Mesenchymal stem cell (in vitro differentiated cells and primary cell): ENCODE results near the gene PRIM2. TPM values are rescaled to one million over a fixed set of nuclear protein-coding genes. Genes with fewer than 3 reads are reported as not detected.
A peak's percentile ranks its signal among the peaks of the same experiment; 100 is the strongest.
"Not testable (repeated sequence)": the region's sequence is repeated elsewhere in the genome, so short reads cannot be mapped to it uniquely, and the experiment has no call there.

ENCODE experiments used
- DNase-seq: peaks from one replicate; pipeline ENCODE4 v3.0.0-alpha.2; 2013
- H2AFZ ChIP-seq: one replicate; pipeline ENCODE4 v1.6.1; 2013; ENCODE audit warnings: low read depth, mild to moderate bottlenecking, control low read depth, inconsistent platforms, low read length, moderate library complexity
- H2AK5ac ChIP-seq: 2 replicates; pipeline ENCODE4 v1.6.1; 2013; ENCODE audit warnings: low read length, moderate library complexity, mild to moderate bottlenecking, inconsistent platforms; ENCODE audit not compliant: severe bottlenecking
- H2BK120ac ChIP-seq: one replicate; pipeline ENCODE4 v1.6.1; 2013; ENCODE audit warnings: low read depth, mild to moderate bottlenecking, inconsistent platforms, low read length, moderate library complexity
- H2BK12ac ChIP-seq, 2 experiments: one replicate each; pipeline ENCODE4 v1.6.1; 2013; ENCODE audit warnings: inconsistent platforms in 2 of 2, low read length in 2 of 2, mild to moderate bottlenecking in 2 of 2, moderate library complexity in 2 of 2, control low read depth in 1 of 2
- H2BK15ac ChIP-seq: one replicate; pipeline ENCODE4 v1.6.1; 2013; ENCODE audit warnings: mild to moderate bottlenecking, low read depth, inconsistent platforms; ENCODE audit not compliant: poor library complexity, severe bottlenecking
- H2BK5ac ChIP-seq: 2 replicates; pipeline ENCODE4 v1.6.1; 2013; ENCODE audit warnings: low read depth, mild to moderate bottlenecking, low read length, control low read depth, inconsistent platforms; ENCODE audit not compliant: poor library complexity, severe bottlenecking
- H3K14ac ChIP-seq, 2 experiments: one replicate each; pipeline ENCODE4 v1.6.1; 2013; ENCODE audit warnings: inconsistent platforms in 2 of 2, low read length in 2 of 2, control low read depth in 1 of 2, mild to moderate bottlenecking in 1 of 2, moderate library complexity in 1 of 2
- H3K18ac ChIP-seq, 2 experiments: one replicate each; pipeline ENCODE4 v1.6.1; 2013; ENCODE audit warnings: inconsistent platforms in 2 of 2, low read length in 2 of 2, control low read depth in 1 of 2, low read depth in 1 of 2, mild to moderate bottlenecking in 1 of 2
- H3K23ac ChIP-seq, 2 experiments: one replicate each; pipeline ENCODE4 v1.6.1; 2013; ENCODE audit warnings: inconsistent platforms in 2 of 2, low read length in 2 of 2, mild to moderate bottlenecking in 2 of 2, moderate library complexity in 2 of 2, control low read depth in 1 of 2
- H3K27ac ChIP-seq: 2 replicates; pipeline ENCODE4 v1.5.1; 2013; ENCODE audit warnings: mild to moderate bottlenecking, moderate library complexity, low read length, control low read depth, inconsistent platforms; ENCODE audit not compliant: poor library complexity, severe bottlenecking
- H3K27me3 ChIP-seq, 2 experiments: 2 replicates each; pipeline versions ENCODE4 v1.6.1 to v1.7.0; 2013; ENCODE audit warnings: low read length in 2 of 2, mild to moderate bottlenecking in 2 of 2, moderate library complexity in 2 of 2, control low read depth in 1 of 2, inconsistent platforms in 1 of 2; ENCODE audit not compliant: control insufficient read depth in 1 of 2, insufficient read depth in 1 of 2
- H3K36me3 ChIP-seq, 2 experiments: 2 replicates each; pipeline versions ENCODE4 v1.6.1 to v1.7.0; 2013; ENCODE audit warnings: low read length in 2 of 2, control low read depth in 1 of 2, inconsistent platforms in 1 of 2, low read depth in 1 of 2, mild to moderate bottlenecking in 1 of 2; ENCODE audit not compliant: insufficient read depth in 2 of 2, control insufficient read depth in 1 of 2
- H3K4ac ChIP-seq, 2 experiments: one replicate each; pipeline ENCODE4 v1.6.1; 2013; ENCODE audit warnings: inconsistent platforms in 2 of 2, low read length in 2 of 2, mild to moderate bottlenecking in 2 of 2, moderate library complexity in 2 of 2, control low read depth in 1 of 2, low read depth in 1 of 2
- H3K4me1 ChIP-seq: 2 replicates; pipeline ENCODE4 v1.6.1; 2013; ENCODE audit warnings: low read depth, low read length, control low read depth; ENCODE audit not compliant: control insufficient read depth, insufficient read depth
- H3K4me2 ChIP-seq: 2 replicates; pipeline ENCODE4 v1.6.1; 2013; ENCODE audit warnings: low read length, mild to moderate bottlenecking, inconsistent platforms; ENCODE audit not compliant: poor library complexity, severe bottlenecking
- H3K4me3 ChIP-seq, 2 experiments: 2 replicates each; pipeline versions ENCODE4 v1.5.1 to v1.7.0; 2013; ENCODE audit warnings: low read length in 2 of 2, mild to moderate bottlenecking in 2 of 2, control low read depth in 1 of 2, low read depth in 1 of 2; ENCODE audit not compliant: insufficient read depth in 1 of 2
- H3K79me1 ChIP-seq: replicated peaks from 2 replicates; pipeline ENCODE4 v1.6.1; 2013; ENCODE audit warnings: mild to moderate bottlenecking, control low read depth, low read length, inconsistent platforms; ENCODE audit not compliant: poor library complexity, severe bottlenecking
- H3K9ac ChIP-seq: 2 replicates; pipeline ENCODE4 v1.7.0; 2013; ENCODE audit warnings: mild to moderate bottlenecking, low read length, moderate library complexity
- H3K9me3 ChIP-seq: 2 replicates; pipeline ENCODE4 v1.7.0; 2013; ENCODE audit warnings: mild to moderate bottlenecking, low read length; ENCODE audit not compliant: control insufficient read depth
- H4K8ac ChIP-seq: one replicate; pipeline ENCODE4 v1.6.1; 2013; ENCODE audit warnings: inconsistent platforms, mild to moderate bottlenecking, low read length, moderate library complexity
- H4K91ac ChIP-seq: one replicate; pipeline ENCODE4 v1.6.1; 2013; ENCODE audit warnings: mild to moderate bottlenecking, low read length, inconsistent platforms
- WGBS: methylation state at CpG from one replicate; pipeline ENCODE4 v1.1.7; 2013; ENCODE audit warnings: mixed read lengths; 5-methylcytosine and 5-hydroxymethylcytosine counted together
- polyA plus RNA-seq, 2 experiments: library from polyadenylated mRNA; stranded (reverse); fragments of 200-250 nt; gene quantifications; one replicate each; pipeline ENCODE4 v1.2.3, GENCODE V29; 2013

PRIM2 gene, protein sequence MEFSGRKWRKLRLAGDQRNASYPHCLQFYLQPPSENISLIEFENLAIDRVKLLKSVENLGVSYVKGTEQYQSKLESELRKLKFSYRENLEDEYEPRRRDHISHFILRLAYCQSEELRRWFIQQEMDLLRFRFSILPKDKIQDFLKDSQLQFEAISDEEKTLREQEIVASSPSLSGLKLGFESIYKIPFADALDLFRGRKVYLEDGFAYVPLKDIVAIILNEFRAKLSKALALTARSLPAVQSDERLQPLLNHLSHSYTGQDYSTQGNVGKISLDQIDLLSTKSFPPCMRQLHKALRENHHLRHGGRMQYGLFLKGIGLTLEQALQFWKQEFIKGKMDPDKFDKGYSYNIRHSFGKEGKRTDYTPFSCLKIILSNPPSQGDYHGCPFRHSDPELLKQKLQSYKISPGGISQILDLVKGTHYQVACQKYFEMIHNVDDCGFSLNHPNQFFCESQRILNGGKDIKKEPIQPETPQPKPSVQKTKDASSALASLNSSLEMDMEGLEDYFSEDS
- 4.5 TPM for polyA plus RNA-seq (2013, experiment 1 of 2)
- polyA plus RNA-seq (2013, experiment 2 of 2), result 5.2 TPM

DNA sequence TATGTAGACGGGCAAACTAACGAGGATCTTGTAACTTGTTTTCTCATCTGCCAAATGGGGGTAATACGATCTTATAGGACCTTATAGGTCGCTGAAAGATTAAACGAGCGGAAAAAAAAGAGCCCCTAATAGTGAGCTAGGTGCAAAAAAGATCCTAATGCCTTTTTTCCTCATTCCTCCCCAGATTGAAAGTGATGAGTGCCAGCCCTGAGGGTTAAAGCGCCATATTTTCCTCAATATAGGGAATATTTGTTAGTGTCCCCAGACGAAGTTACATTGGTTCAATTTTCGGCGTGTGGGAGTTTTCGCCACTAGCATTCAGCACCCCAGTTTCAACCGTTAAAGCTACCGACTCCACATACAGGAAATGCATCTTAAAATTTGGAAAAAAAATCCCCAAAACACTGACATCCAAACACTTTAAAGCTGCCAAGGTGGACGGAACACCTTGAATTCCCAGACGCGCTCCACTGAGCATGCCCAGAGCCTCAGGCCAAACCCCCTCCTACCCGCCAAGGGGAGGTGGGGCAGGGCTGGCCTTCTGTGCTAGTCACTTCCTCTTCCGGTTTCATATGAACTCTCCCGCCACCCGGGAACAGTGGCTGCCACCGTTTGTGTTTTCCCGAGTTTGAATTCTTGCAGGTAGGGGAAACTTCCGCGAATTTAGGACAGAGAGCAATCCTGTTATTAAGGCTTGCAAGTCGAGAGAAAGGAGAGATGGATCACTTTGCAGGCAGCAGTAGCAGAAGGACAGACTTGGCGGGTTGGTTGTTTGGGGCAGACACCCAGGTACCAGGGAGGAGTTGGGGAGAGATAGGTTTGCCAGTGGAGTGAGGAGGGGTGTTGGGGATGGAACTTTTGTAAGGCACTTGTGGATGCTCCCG, at the start of gene PRIM2:
PRIM2 (plus strand) TSS at position 571 of the 884 bp plus-strand sequence. CDS start 816 bp downstream, outside the sequence.
- Histone ChIP-seq H3K23ac (no peak within 1 kb of the TSS), H3K9ac (peak within 1 kb of the TSS; percentile 89), H2AFZ (peak within 1 kb of the TSS; percentile 59), H3K27me3 (no peaks in the 10 kb centered on the region), H3K79me1 (peaks cover 24% of the 10 kb centered on the region), H3K4me1 (peaks cover 2% of the 10 kb centered on the region), H3K4me3 (peak within 1 kb of the TSS; percentile 64 to 86), H2BK12ac (no peak within 1 kb of the TSS), H3K14ac (no peak within 1 kb of the TSS), H4K91ac (no peak within 1 kb of the TSS), H3K4ac (peak within 1 kb of the TSS; percentile 21 to 41), H4K8ac (peak within 1 kb of the TSS; percentile 59), H3K27ac (peak within 1 kb of the TSS; percentile 6), H2BK15ac (no peak within 1 kb of the TSS), H3K18ac (peak within 1 kb of the TSS in 1 of 2 experiments; percentile 61), H3K36me3 (peaks cover 0 to 35% of the 10 kb centered on the region in 2 experiments), H2BK5ac (no peak within 1 kb of the TSS), H2AK5ac (no peak within 1 kb of the TSS), H2BK120ac (no peak within 1 kb of the TSS), H3K9me3 (no peaks in the 10 kb centered on the region), H3K4me2 (peak within 1 kb of the TSS; percentile 97)
- under 1% methylated on average over 27 of the region's 27 CpGs for WGBS
- DNase-seq, result peak; percentile 84

DNA sequence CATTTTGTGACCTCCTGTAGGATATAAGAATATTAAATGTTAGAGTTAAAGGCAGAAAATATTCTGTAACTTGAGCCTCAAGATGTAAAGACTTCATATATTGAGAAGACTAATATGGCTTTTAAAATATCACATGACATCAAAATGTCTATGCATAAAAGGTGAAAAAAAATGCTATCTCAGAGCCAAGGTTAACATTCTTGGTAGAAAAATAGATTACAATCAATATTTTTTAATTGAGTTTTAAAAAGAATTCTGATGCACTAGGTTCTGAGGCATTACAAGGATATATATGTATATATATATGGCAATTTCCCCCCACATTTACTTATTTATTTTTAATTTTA, 49.2 kb upstream of the PRIM2 start:
- Histone ChIP-seq H3K36me3 (no peaks in the 10 kb centered on the region), H2AK5ac (no peak overlapping the region), H3K14ac (no peak overlapping the region), H3K23ac (no peak overlapping the region), H2AFZ (no peak overlapping the region), H2BK12ac (no peak overlapping the region), H3K27me3 (no peaks in the 10 kb centered on the region), H3K4ac (no peak overlapping the region), H3K4me2 (no peak overlapping the region), H3K9ac (peak overlapping the region; percentile 63), H2BK5ac (no peak overlapping the region), H4K8ac (no peak overlapping the region), H2BK15ac (no peak overlapping the region), H3K4me3 (no peak overlapping the region), H3K9me3 (no peaks in the 10 kb centered on the region), H2BK120ac (no peak overlapping the region), H3K4me1 (peaks cover 3% of the 10 kb centered on the region), H3K27ac (no peak overlapping the region), H3K18ac (no peak overlapping the region), H3K79me1 (no peaks in the 10 kb centered on the region), H4K91ac (no peak overlapping the region)
- no peak for DNase-seq

DNA sequence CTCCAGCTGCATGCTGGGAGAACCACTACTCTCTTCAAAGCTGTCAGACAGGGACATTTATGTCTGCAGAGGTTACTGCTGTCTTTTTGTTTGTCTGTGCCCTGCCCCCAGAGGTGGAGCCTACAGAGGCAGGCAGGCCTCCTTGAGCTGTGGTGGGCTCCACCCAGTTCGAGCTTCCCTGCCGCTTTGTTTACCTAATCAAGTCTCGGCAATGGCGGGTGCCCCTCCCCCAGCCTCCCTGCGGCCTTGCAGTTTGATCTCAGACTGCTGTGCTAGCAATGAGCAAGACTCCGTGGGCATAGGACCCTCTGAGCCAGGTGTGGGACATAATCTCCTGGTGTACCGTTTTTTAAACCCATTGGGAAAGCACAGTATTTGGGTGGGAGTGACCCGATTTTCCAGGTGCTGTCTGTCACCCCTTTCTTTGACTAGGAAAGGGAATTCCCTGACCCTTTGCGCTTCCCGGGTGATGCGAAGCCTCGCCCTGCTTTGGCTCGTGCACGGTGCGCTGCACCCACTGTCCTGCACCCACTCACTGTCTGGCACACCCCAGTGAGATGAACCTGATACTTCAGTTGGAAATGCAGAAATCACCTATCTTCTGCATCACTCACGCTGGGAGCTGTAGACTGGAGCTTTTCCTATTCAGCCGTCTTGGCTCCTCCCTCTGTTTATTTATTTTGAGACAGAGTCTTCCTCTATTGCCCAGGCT, 43.2 kb upstream of the PRIM2 start:
- not testable (repeated sequence) for H2AFZ ChIP-seq, H3K4me3 ChIP-seq, H4K91ac ChIP-seq, H3K36me3 ChIP-seq, H2BK5ac ChIP-seq, H2BK12ac ChIP-seq, H3K23ac ChIP-seq, H3K79me1 ChIP-seq, H3K27ac ChIP-seq, H4K8ac ChIP-seq, DNase-seq, H3K18ac ChIP-seq, H2BK120ac ChIP-seq, H3K4me1 ChIP-seq, H3K9ac ChIP-seq, H3K4me2 ChIP-seq, H3K4ac ChIP-seq, H2BK15ac ChIP-seq, H2AK5ac ChIP-seq, H3K27me3 ChIP-seq, H3K9me3 ChIP-seq, H3K14ac ChIP-seq
- 93% methylated on average over 17 of the region's 17 CpGs for WGBS
